Breast epithelium (tissue), 3 donors: Measurements from ENCODE around the gene MAP4K4.

ENCODE experiments used
- POLR2A ChIP-seq: fragments of 450-650 bp; IDR thresholded peaks from one replicate; pipeline ENCODE4 v1.6.1; 2016; ENCODE audit warnings: antibody characterized with exemption, mild to moderate bottlenecking, moderate library complexity
- POLR2AphosphoS5 ChIP-seq, 3 donors: sonication (generic); formaldehyde crosslinking; IDR thresholded peaks; one replicate each; pipeline ENCODE4 v1.6.1; 2017; ENCODE audit warnings: antibody characterized with exemption in 3 of 3
- TF ChIP-seq, protein P1 (sequence below), 3 donors: fragments of 450-650 bp; IDR thresholded peaks; one replicate each; pipeline ENCODE4 v1.5.1; 2016 to 2017; ENCODE audit warnings: antibody characterized with exemption in 3 of 3, mild to moderate bottlenecking in 3 of 3, moderate library complexity in 3 of 3

DNA sequence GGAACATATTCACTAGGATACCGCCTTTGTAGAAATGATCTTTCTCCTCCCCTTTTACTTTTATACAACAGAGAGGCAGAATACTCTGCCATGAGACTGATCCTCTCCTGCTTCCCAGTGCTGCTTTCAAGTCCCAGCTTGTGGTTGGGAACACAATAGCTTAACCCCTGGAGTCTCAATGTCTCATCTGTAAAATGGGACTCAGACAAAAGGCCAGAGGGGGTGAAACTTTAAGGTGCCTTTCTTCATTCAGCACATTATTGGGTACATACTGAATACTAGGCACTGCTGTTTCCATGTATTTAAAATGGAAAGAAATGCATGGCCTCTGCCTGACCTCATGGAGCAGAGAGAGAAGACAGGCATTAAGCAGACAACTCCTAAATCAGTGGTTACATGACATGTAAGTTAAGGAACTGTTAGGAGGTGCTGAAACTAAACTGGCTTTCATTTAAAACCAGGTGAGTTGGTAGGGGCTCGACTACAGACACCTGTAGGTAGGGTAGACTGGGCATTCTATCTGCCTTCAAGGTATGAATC lies 53.8 kb downstream of the MAP4K4 start:
- TF ChIP-seq, protein P1, sequence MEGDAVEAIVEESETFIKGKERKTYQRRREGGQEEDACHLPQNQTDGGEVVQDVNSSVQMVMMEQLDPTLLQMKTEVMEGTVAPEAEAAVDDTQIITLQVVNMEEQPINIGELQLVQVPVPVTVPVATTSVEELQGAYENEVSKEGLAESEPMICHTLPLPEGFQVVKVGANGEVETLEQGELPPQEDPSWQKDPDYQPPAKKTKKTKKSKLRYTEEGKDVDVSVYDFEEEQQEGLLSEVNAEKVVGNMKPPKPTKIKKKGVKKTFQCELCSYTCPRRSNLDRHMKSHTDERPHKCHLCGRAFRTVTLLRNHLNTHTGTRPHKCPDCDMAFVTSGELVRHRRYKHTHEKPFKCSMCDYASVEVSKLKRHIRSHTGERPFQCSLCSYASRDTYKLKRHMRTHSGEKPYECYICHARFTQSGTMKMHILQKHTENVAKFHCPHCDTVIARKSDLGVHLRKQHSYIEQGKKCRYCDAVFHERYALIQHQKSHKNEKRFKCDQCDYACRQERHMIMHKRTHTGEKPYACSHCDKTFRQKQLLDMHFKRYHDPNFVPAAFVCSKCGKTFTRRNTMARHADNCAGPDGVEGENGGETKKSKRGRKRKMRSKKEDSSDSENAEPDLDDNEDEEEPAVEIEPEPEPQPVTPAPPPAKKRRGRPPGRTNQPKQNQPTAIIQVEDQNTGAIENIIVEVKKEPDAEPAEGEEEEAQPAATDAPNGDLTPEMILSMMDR (IDR thresholded peaks at IDR 0.05) = no peak
- no peak for TF ChIP-seq POLR2AphosphoS5 (IDR thresholded peaks at IDR 0.05)
- TF ChIP-seq POLR2A = no peak
